SKM-1 (cell line): ENCODE data around the gene AIG1.
"Not testable (repeated sequence)": the region's sequence is repeated elsewhere in the genome, so short reads cannot be mapped to it uniquely, and the experiment has no call there.

Source experiments
- DNase-seq: peaks from one replicate; lab custom pipeline; 2025; ENCODE audit not compliant: unreplicated experiment; lab: John Stamatoyannopoulos, UW

The AIG1 gene

GRCh38 chr6:143055891-143056290 is 4.8 kb upstream of the AIG1 start:
- no peak for DNase-seq

GRCh38 chr6:143058987-143059386 is 1.7 kb upstream of the AIG1 start:
- no peak for DNase-seq

- no peak for DNase-seq
Measured at GRCh38 chr6:143059663-143060353, 881 bp upstream of the AIG1 start.

- DNase-seq, result no peak
Measured at GRCh38 chr6:143060354-143060805, 309 bp upstream of the AIG1 start.

- no peak for DNase-seq
Measured at GRCh38 chr6:143061597-143062385, 1.1 kb downstream of the AIG1 start.

GRCh38 chr6:143062551-143062950 is 1.9 kb downstream of the AIG1 start:
- DNase-seq, result no peak

- no peak for DNase-seq
Measured at GRCh38 chr6:143063631-143064030, 2.9 kb downstream of the AIG1 start.

GRCh38 chr6:143064271-143064670 is 3.6 kb downstream of the AIG1 start:
- no peak for DNase-seq

- peak; percentile 33 for DNase-seq
Measured at GRCh38 chr6:143064951-143065683, 4.4 kb downstream of the AIG1 start.

- no peak for DNase-seq
Measured at GRCh38 chr6:143068001-143068400, 7.3 kb downstream of the AIG1 start.

GRCh38 chr6:143074101-143074500 is 13.4 kb downstream of the AIG1 start:
- no peak for DNase-seq

- no peak for DNase-seq
Measured at GRCh38 chr6:143074670-143075318, 14.1 kb downstream of the AIG1 start.

- DNase-seq, result no peak
Measured at GRCh38 chr6:143078468-143079324, 18.0 kb downstream of the AIG1 start.

GRCh38 chr6:143079325-143079640 is 18.6 kb downstream of the AIG1 start:
- no peak for DNase-seq

- not testable (repeated sequence) for DNase-seq
Measured at GRCh38 chr6:143082274-143082673, 21.6 kb downstream of the AIG1 start.

GRCh38 chr6:143084019-143084418 is 23.3 kb downstream of the AIG1 start:
- DNase-seq, result not testable (repeated sequence)

GRCh38 chr6:143087335-143087734 is 26.6 kb downstream of the AIG1 start:
- DNase-seq, result not testable (repeated sequence)

GRCh38 chr6:143087856-143088255 is 27.2 kb downstream of the AIG1 start:
- no peak for DNase-seq

- no peak for DNase-seq
Measured at GRCh38 chr6:143090314-143091044, 29.8 kb downstream of the AIG1 start.

GRCh38 chr6:143092768-143093167 is 32.1 kb downstream of the AIG1 start:
- DNase-seq, result no peak
